HG02678 (cell line): ENCODE data around the gene CNTN4.

Source experiments
- ATAC-seq: cut with Tn5 transposase; IDR thresholded peaks from one replicate; pipeline ENCODE4 v1.9.1; 2021; ENCODE audit warnings: mild to moderate bottlenecking, moderate library complexity; ENCODE audit not compliant: unreplicated experiment

Gene CNTN4

GRCh38 chr3:3081381-3082233 lies 982.9 kb downstream of the CNTN4 start:
- peak; percentile 45 for ATAC-seq

GRCh38 chr3:3082234-3082924 lies 983.7 kb downstream of the CNTN4 start:
- ATAC-seq, result peak; percentile 91

GRCh38 chr3:3084890-3085289 lies 986.2 kb downstream of the CNTN4 start:
- no peak for ATAC-seq

DNA sequence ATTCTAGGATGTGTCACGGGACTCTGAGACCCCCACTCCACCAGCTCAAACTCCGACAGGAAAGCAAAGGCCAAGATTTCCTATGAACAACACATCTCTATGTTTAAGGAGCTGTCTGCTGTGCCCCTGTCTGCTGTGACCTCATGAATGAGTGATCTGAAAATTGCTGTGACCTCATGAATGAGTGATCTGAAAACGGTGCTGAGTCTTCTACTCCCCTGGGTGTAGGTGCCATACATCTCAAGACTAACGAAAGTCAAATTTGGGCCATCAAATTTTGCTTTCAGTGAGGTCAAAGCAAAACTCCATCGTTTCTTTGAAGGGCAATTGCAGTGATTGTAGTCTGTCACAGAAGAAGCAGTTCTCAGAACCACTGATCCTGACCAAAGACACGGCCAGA lies 987.1 kb downstream of the CNTN4 start:
- ATAC-seq, result no peak

DNA sequence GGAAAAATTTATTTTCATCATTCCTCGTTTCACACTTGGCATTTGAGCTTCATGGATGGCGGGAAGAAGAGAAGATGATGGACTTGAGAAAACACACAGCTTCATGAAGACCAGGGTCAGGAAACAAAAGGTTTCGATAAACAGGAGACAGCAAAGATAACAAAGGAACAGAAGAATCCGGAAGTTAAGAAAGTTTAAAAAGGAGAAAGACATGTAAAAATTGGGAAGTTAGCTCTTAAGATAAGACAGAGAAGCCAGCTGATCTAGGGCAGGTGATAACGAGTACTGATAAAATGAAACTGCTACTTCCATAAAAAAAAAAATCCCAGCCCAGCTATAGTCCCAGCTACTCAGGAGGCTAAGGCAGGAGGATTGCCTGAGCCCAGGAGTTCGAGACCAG lies 987.6 kb downstream of the CNTN4 start:
- ATAC-seq, result no peak

DNA sequence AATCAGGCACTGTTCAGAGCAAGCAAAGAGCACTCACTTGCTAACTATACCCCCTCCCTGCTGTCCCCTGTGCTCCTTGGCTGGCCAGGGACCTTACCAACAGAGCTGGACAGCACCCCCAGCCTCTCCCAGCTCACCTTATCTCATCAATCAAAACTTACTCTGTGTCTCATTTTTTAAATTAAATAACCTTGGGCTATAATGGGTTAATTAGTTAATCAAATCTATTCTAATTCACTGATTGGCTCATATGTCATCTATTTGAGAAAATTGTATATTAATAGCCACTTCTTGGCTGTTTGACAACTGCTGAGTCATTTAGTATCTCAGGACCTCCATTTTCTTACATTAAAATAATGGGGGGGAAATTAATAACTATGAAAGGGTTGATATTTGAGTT lies 988.6 kb downstream of the CNTN4 start:
- no peak for ATAC-seq

DNA sequence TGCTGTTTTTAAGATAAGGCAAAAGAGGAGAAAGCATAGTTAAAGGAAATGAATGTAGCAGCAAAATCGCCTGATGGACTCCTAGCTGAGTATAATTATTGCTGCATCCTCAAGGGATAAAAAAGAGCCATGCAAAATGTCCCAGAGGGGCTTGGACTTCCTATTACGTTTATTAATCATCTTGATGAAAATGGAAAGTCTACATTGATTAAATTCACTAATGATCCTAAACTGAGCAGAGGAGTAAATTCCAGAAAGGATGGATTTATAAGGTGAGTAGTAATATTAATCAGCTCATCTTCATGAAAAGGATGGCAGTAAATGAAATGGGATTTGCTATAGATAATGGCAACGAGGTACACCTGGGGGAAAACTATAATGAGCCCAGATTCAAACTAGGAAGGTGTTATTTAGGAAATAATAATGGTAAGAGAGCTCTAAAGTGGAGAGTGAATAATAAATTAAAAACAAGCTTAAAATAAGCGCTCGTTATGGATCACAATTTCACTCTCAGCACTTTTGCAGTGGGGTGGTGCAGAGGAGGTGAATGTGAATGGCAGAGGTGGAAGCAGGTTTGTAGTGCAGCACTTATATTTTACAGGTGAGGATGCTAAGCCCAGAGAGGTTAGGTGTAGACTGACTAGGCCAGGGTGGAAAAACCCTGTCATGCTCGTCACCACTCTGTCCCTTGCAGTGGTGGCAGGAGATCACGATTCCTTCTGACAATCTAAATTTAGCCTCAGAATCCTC lies 989.2 kb downstream of the CNTN4 start:
- no peak for ATAC-seq

- ATAC-seq, result peak; percentile 99
These were observed 990.4 kb downstream of the CNTN4 start for GRCh38 chr3:3089017-3089416.

GRCh38 chr3:3097958-3098357 lies 999.3 kb downstream of the CNTN4 start:
- no peak for ATAC-seq

DNA sequence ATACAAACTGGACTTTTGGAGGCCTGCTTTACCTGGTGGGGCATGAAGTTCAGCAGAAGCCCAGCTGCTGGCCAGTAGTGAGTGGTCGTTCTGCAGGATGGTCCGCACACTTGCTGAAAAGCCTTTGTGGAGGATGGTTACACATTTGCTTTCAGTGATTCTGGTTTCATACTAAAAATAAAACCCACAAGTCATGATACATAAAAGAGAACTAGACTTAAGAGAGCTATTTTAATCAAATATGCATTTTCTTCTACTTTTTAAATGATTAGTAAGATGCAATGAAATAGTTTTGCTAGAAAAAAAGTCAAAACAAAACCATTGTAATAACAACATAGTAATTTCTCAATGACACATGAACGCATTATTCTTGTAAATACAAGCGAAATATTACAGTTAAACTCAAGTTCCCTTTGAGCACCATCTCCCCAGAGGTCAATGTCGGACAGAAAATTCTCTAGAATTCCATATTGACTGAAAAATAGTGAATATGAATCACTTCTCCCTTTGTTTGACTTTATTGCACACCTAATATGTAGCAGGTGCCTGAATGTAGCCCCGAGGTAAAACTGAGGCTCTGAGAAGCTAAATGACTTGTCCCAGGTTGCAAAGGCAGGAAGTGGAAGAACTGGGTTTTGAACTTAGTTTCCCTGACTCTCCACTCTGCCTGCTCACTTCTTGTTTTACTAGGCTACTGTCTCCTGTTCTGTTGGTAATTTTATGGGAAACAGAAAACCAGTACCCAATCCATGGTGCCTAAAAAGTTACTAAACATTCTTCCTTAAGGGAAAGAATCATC lies 1003.2 kb downstream of the CNTN4 start:
- ATAC-seq, result no peak

- ATAC-seq, result no peak
These were observed 1004.1 kb downstream of the CNTN4 start for GRCh38 chr3:3102751-3103150.

- no peak for ATAC-seq
These were observed 1006.6 kb downstream of the CNTN4 start for GRCh38 chr3:3105246-3105645.

GRCh38 chr3:3105815-3106214 lies 1007.1 kb downstream of the CNTN4 start:
- no peak for ATAC-seq

- no peak for ATAC-seq
These were observed 1008.5 kb downstream of the CNTN4 start for GRCh38 chr3:3107181-3107580.
